SK-N-SH (cell line): Measurements from ENCODE around the gene CKB. TPM values are rescaled to one million over a fixed set of nuclear protein-coding genes. Genes with fewer than 3 reads are reported as not detected.

Source experiments
- CTCF ChIA-PET: fragments of 300-600, 350-600 bp; formaldehyde crosslinking; extraction: SDS; loops from one replicate; lab custom pipeline; 2021; lab: Yijun Ruan, JAX
- POLR2A ChIA-PET: fragments of 350-600 bp; sonication (Branson Sonifier 250); formaldehyde crosslinking; extraction: SDS; loops from one replicate; lab custom pipeline; 2020; ENCODE audit warnings: antibody characterized with exemption, inconsistent platforms; lab: Yijun Ruan, JAX
- DNase-seq: peaks from one replicate; pipeline ENCODE4 v3.0.0; 2012
- H2AFZ ChIP-seq: fragments of 200-600 bp; sonication (generic); 2 replicates; pipeline ENCODE4 v1.8.1; 2016; ENCODE audit warnings: antibody characterized with exemption, mild to moderate bottlenecking, low read depth
- H3F3A ChIP-seq: fragments of 200-600 bp; sonication (generic); replicated peaks from 2 replicates; pipeline ENCODE3; 2016; ENCODE audit warnings: antibody characterized with exemption, mild to moderate bottlenecking; ENCODE audit not compliant: insufficient read depth
- H3K27ac ChIP-seq, 2 experiments: fragments of 200-500 bp in 1 of 2; fragments of 200-600 bp in 1 of 2; sonication (Bioruptor generic) in 1 of 2; sonication (generic), shearing (Covaris generic) in 1 of 2; 2 replicates each; pipeline versions ENCODE4 v1.5.1 to v1.6.1; 2014 to 2016; ENCODE audit warnings: low read depth in 2 of 2, inconsistent platforms in 1 of 2, low read length in 1 of 2, mild to moderate bottlenecking in 1 of 2, mixed read lengths in 1 of 2
- H3K27me3 ChIP-seq: fragments of 200-600 bp; sonication (generic), shearing (Covaris generic); 2 replicates; pipeline ENCODE4 v1.6.1; 2016; ENCODE audit warnings: mixed run types; ENCODE audit not compliant: insufficient read depth
- H3K36me3 ChIP-seq, 2 experiments: fragments of 200-500 bp in 1 of 2; fragments of 200-600 bp in 1 of 2; sonication (Bioruptor generic) in 1 of 2; sonication (generic) in 1 of 2; replicated peaks in 1 of 2; 2 replicates each; pipeline versions ENCODE3 to v1.5.1; 2014 to 2016; ENCODE audit warnings: low read length in 1 of 2, mild to moderate bottlenecking in 1 of 2; ENCODE audit not compliant: insufficient read depth in 2 of 2, control insufficient read depth in 1 of 2
- H3K4me1 ChIP-seq, 2 experiments: fragments of 200-500 bp in 1 of 2; fragments of 200-600 bp in 1 of 2; sonication (Bioruptor generic) in 1 of 2; sonication (generic), shearing (Covaris generic) in 1 of 2; 2 replicates each; pipeline versions ENCODE4 v1.5.1 to v1.6.1; 2014 to 2016; ENCODE audit warnings: low read depth in 1 of 2, low read length in 1 of 2, mixed run types in 1 of 2; ENCODE audit not compliant: insufficient read depth in 2 of 2, control insufficient read depth in 1 of 2
- H3K4me2 ChIP-seq: fragments of 200-600 bp; sonication (generic), shearing (Covaris generic); 2 replicates; pipeline ENCODE4 v1.6.1; 2017; ENCODE audit warnings: mixed run types
- H3K4me3 ChIP-seq, 2 experiments: fragments of 200-500 bp in 1 of 2; fragments of 200-600 bp in 1 of 2; sonication (Bioruptor generic) in 1 of 2; sonication (generic), shearing (Covaris generic) in 1 of 2; 2 replicates each; pipeline versions ENCODE4 v1.5.1 to v1.8.1; 2014 to 2016; ENCODE audit warnings: low read depth in 2 of 2, inconsistent platforms in 1 of 2, low read length in 1 of 2, mild to moderate bottlenecking in 1 of 2, mixed read lengths in 1 of 2, moderate library complexity in 1 of 2
- H3K79me2 ChIP-seq: fragments of 200-600 bp; sonication (generic); 2 replicates; pipeline ENCODE4 v1.8.1; 2017; ENCODE audit warnings: mild to moderate bottlenecking; ENCODE audit not compliant: insufficient read depth
- H3K9ac ChIP-seq: fragments of 200-600 bp; sonication (generic); 2 replicates; pipeline ENCODE4 v1.6.1; 2017; ENCODE audit warnings: mixed run types
- H3K9me2 ChIP-seq: fragments of 200-600 bp; sonication (generic); 2 replicates; pipeline ENCODE4 v1.6.1; 2017; ENCODE audit warnings: mixed run types
- H3K9me3 ChIP-seq: fragments of 200-600 bp; sonication (generic); 2 replicates; pipeline ENCODE4 v1.6.1; 2017; ENCODE audit warnings: mixed run types, mild to moderate bottlenecking, moderate library complexity
- H4K20me1 ChIP-seq: fragments of 200-600 bp; sonication (generic); 2 replicates; pipeline ENCODE4 v1.6.1; 2017; ENCODE audit warnings: mild to moderate bottlenecking, mixed run types; ENCODE audit not compliant: insufficient read depth
- EP300 ChIP-seq, 2 experiments: IDR thresholded peaks; 2 replicates each; pipeline versions ENCODE4 v1.4.0 to v1.6.1; 2012; ENCODE audit warnings: borderline replicate concordance in 1 of 2, low read depth in 1 of 2, low read length in 1 of 2
- FOSL2 ChIP-seq: IDR thresholded peaks from 2 replicates; pipeline ENCODE4 v1.4.0; 2012; ENCODE audit warnings: low read depth, mild to moderate bottlenecking, moderate library complexity, borderline replicate concordance
- FOXM1 ChIP-seq: IDR thresholded peaks from 2 replicates; pipeline ENCODE4 v1.4.0; 2012; ENCODE audit warnings: low read depth, mild to moderate bottlenecking
- MXI1 ChIP-seq: IDR thresholded peaks from 2 replicates; pipeline ENCODE4 v1.6.1; 2012; ENCODE audit warnings: mild to moderate bottlenecking, low read depth, low read length, improper control_type of control experiment
- RFX5 ChIP-seq: IDR thresholded peaks from 2 replicates; pipeline ENCODE4 v1.6.1; 2012; ENCODE audit warnings: mild to moderate bottlenecking, improper control_type of control experiment, low read length
- SMC3 ChIP-seq: IDR thresholded peaks from 2 replicates; pipeline ENCODE4 v1.6.1; 2012; ENCODE audit warnings: low read depth, low read length, improper control_type of control experiment
- WGBS: methylation state at CpG from one replicate; pipeline ENCODE4 v1.1.6; 2017; ENCODE audit warnings: low lambda C conversion rate; 5-methylcytosine and 5-hydroxymethylcytosine counted together
- polyA plus RNA-seq, 3 experiments: library from polyadenylated mRNA; depleted of rRNA; stranded (reverse); fragments of >200 nt; gene quantifications; 2 replicates each; pipeline ENCODE4 v1.2.3, GENCODE V29; 2012
- TF ChIP-seq, protein P1 (sequence below): fragments of 200-600 bp; sonication (generic); IDR thresholded peaks from 2 replicates; pipeline ENCODE4 v1.6.1; 2017; ENCODE audit warnings: antibody characterized with exemption, mild to moderate bottlenecking, moderate library complexity
- TF ChIP-seq, protein P2 (sequence below): fragments of 150-350 bp; IDR thresholded peaks from 2 replicates; pipeline ENCODE4 v1.6.1; 2016; ENCODE audit warnings: mild to moderate bottlenecking, low read depth, low read length
- TF ChIP-seq, protein P3 (sequence below): fragments of 150-350 bp; IDR thresholded peaks from 2 replicates; pipeline ENCODE4 v1.6.1; 2017; ENCODE audit warnings: antibody characterized with exemption, low read length, low read depth, borderline replicate concordance

Gene CKB
- polyA plus RNA-seq, 1 of the 3 experiments (the other 2 are of a cell fraction) = 53.0 TPM

DNA sequence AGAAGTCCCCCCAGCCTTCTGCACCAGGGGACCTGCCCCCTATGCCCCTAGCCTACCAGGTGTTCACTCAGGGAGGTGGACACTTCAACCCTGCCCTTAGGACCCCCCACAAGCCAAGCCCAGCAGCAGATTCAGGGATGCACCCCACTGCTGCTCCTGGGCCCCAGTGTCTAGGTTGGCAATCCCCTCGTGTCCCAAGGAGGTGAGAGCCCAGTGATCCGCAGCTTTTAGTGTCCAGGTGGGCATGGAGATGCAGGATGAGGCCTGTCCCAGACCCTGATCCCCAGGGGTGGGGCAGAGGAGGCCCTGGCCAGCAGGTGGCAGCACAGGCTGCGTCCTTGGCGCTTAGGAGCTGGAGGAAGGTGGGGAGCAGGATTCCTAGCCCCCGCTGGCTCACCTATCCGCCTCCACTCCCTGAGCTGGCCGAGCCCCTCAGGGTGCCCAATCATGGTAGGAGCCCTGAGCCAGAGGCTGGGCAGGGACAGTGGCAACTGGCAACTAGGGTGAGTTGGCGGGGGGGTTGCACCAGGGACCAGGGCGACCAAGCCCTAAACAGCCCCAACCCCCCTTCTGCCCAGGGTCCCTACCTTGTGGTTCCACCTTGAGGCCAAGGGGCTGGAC lies 4.1 kb downstream of the CKB start (continued):
- TF ChIP-seq EP300 (IDR thresholded peaks at IDR 0.05; ENCODE audit: borderline replicate concordance in 1 of 2, low read depth in 1 of 2, low read length in 1 of 2) = no peak
- no peak for TF ChIP-seq RFX5
- no peak for TF ChIP-seq MXI1
- no peak for TF ChIP-seq FOSL2
- TF ChIP-seq, protein P1, sequence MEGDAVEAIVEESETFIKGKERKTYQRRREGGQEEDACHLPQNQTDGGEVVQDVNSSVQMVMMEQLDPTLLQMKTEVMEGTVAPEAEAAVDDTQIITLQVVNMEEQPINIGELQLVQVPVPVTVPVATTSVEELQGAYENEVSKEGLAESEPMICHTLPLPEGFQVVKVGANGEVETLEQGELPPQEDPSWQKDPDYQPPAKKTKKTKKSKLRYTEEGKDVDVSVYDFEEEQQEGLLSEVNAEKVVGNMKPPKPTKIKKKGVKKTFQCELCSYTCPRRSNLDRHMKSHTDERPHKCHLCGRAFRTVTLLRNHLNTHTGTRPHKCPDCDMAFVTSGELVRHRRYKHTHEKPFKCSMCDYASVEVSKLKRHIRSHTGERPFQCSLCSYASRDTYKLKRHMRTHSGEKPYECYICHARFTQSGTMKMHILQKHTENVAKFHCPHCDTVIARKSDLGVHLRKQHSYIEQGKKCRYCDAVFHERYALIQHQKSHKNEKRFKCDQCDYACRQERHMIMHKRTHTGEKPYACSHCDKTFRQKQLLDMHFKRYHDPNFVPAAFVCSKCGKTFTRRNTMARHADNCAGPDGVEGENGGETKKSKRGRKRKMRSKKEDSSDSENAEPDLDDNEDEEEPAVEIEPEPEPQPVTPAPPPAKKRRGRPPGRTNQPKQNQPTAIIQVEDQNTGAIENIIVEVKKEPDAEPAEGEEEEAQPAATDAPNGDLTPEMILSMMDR = peak; percentile 85
- TF ChIP-seq, protein P2, sequence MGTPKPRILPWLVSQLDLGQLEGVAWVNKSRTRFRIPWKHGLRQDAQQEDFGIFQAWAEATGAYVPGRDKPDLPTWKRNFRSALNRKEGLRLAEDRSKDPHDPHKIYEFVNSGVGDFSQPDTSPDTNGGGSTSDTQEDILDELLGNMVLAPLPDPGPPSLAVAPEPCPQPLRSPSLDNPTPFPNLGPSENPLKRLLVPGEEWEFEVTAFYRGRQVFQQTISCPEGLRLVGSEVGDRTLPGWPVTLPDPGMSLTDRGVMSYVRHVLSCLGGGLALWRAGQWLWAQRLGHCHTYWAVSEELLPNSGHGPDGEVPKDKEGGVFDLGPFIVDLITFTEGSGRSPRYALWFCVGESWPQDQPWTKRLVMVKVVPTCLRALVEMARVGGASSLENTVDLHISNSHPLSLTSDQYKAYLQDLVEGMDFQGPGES = no peak

DNA sequence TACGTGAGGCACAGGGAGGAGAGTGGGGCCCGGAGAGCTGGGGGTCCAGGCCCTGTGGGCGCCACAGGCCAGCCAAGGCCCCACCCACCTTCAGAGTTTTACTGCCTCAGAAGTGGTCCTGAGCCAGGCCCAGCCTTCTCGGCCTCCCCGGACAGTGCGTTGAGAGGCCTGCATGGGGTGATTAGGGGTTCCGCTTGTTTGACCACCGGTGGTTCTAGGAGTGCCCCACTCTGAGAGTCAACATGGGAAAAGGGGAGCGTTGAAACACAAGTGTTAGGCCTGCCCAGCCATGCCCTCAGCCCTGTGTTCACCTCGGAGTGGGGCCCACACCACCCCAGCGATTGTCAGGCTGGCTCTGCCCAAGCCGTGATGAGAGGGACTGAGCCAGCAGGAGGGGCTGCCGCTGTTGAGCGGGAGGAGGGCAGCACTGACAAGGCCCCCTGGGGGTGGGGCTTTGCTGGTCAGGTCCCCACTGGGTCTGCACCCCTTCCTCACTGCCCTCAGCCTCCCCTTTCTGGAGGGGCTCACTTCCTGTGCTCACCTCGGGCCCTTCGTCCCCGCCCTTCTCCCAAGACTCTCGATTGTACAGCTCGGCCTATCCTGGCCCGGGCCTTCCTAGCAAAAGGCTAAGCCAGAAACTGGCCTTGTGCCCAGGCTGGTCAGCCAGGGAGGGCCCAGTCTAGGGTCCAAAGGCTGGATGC lies 4.8 kb downstream of the CKB start:
- H3K27ac ChIP-seq = no peak overlapping the region
- no peaks in the 10 kb centered on the region for H3K9me2 ChIP-seq
- no peak overlapping the region for H3K9ac ChIP-seq
- no peak overlapping the region for H3K4me3 ChIP-seq
- TF ChIP-seq, protein P3, sequence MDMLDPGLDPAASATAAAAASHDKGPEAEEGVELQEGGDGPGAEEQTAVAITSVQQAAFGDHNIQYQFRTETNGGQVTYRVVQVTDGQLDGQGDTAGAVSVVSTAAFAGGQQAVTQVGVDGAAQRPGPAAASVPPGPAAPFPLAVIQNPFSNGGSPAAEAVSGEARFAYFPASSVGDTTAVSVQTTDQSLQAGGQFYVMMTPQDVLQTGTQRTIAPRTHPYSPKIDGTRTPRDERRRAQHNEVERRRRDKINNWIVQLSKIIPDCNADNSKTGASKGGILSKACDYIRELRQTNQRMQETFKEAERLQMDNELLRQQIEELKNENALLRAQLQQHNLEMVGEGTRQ = no peak
- no peak for TF ChIP-seq SMC3
- no peak for TF ChIP-seq FOXM1
- TF ChIP-seq FOSL2 = no peak
- peaks cover 0 to 21% of the 10 kb centered on the region in 2 experiments; a peak in 1 of 4 replicates for H3K4me1 ChIP-seq
- no peaks in the 10 kb centered on the region for H3K9me3 ChIP-seq
- no peak overlapping the region for H2AFZ ChIP-seq
- POLR2A ChIA-PET = interaction anchor here (1.0 kb wide), 1 partner anchor 44 kb away, joined by 3 read pairs; no protein-coding TSS in a partner anchor
- H3F3A ChIP-seq = peaks cover 20% of the 10 kb centered on the region
- DNase-seq = peak; percentile 57
- peaks cover 0 to 4% of the 10 kb centered on the region in 2 experiments for H3K36me3 ChIP-seq
- no peak overlapping the region for H3K4me2 ChIP-seq
- no peaks in the 10 kb centered on the region for H4K20me1 ChIP-seq
- H3K79me2 ChIP-seq = no peaks in the 10 kb centered on the region
- 85% methylated on average over 17 of the region's 20 CpGs for WGBS
- H3K27me3 ChIP-seq = peaks cover 10% of the 10 kb centered on the region
- CTCF ChIA-PET = interaction anchor here (0.9 to 9.6 kb wide), 23 partner anchors 9 to 181 kb away, joined by 3 to 194 read pairs (median 5); partner anchors contain the start of gene TRMT61A
